ENCODE measurements around the gene SH3RF3.

DNA sequence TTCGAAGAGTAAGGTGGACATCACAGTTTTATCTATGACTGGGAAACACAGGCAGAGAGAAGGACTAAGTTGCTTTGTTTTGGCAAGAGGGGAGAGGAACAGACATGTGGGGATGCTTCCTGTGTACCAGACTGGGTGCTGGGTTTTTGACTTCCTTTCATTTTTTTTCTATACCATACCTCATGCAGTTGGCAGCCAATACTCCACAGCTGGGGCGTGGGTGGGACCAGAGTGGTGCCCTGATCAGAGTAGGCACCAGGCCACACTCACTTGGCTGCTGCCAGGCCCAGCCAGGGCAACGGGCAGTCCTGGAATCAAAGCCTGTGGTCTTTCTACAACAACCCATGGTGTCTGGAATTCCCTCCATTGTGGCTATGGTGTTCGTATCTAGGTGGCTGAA is 45.2 kb downstream of the SH3RF3 start:
- TF ChIP-seq GATA2 (IDR thresholded peaks at IDR 0.05; ENCODE audit: low read depth, low read length) (no peak), GATA3 (IDR thresholded peaks at IDR 0.05; ENCODE audit: low read depth, low read length) (no peak)
